SIG-M5 (cell line): ENCODE results near the gene VKORC1.
"Not testable (repeated sequence)": the region's sequence is repeated elsewhere in the genome, so short reads cannot be mapped to it uniquely, and the experiment has no call there.

Experiments used
- DNase-seq: peaks from one replicate; lab custom pipeline; 2025; lab: John Stamatoyannopoulos, UW

The VKORC1 gene

DNA sequence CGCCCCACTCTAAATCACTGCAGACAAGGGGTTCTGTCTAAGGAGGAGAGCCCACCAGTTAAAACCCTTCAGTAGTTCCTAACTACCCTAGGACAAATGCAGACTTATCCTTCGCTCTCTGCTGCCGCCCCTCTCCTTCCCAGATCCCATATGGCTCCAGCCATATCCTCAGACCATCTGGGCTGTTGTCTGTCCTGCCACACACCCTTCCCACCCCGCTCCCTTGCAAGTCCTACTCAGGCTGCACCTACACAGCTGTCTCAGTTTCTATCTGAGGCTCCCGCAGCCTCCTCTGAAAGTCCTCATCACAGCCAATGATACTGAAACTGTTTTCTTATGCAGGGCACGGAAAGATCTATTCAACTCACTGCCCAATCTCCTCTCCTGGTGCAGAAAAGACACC is 12.9 kb upstream of the VKORC1 start:
- no peak for DNase-seq

DNA sequence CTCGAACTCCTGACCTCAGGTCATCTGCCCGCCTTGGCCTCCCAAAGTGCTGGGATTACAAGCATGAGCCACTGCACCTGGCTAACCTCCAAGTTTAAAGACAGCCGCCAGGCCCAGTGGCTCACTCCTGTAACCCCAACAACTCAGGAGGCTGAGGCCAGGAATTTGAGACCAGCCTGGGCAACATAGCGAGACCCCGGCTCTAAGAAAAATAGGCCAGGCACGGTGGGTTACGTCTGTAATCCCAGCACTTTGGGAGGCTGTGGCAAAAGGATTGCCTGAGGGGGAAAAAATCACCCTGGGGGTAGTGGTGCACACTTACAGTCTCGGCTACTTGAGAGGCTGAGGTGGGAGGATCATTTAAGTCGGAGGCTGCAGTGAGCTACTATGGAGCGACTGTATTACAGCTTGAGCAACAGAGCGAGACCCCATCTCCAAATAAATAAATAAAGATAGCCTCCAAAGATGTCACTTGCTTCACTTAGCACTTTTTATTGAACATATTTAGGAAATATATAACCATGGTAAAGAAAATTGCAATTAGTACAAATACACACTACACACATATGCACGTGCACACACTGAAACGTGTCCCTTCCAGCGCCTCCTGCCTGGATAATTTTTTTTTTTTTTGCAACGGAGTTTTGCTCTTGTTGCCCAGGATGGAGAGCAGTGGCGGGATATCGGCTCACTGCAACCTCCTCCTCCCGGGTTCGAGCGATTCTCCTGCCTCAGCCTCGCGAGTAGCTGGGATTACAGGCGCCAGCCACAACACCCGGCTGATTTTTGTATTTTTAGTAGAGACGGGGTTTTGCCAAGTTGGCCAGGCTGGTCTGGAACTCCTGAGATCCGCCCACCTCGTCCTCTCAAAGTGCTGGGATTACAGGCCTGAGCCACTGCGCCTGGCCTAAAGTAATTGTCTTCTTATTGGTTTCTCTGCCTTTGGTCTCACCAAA is 12.2 kb upstream of the VKORC1 start:
- no peak for DNase-seq

DNA sequence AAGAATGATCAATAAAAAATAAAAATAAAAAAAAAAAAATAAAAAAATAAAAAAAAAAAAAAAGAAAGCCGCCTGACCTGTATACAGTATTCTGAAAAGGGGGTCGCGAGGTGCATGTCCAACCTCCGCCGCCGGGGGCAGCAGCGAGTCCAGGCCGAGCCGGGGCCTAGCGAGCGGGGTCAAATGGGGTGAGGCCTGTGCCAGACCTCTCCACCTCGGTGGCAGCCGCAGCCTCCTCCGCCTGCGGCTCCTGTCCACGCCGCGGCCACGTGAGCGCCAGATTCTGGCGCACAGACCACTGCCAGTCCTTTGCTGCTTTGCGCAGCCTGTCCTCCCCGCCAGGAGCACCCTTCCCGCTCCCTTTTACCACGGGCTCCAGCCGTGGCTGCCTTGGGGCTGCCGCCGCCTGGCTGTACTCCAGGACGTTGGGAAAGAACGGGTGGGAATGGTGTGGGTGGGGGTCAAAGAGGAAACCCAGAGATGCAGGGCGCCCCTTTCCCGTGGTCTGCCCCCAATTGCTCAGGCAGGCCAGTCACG is 11.1 kb upstream of the VKORC1 start:
- no peak for DNase-seq

DNA sequence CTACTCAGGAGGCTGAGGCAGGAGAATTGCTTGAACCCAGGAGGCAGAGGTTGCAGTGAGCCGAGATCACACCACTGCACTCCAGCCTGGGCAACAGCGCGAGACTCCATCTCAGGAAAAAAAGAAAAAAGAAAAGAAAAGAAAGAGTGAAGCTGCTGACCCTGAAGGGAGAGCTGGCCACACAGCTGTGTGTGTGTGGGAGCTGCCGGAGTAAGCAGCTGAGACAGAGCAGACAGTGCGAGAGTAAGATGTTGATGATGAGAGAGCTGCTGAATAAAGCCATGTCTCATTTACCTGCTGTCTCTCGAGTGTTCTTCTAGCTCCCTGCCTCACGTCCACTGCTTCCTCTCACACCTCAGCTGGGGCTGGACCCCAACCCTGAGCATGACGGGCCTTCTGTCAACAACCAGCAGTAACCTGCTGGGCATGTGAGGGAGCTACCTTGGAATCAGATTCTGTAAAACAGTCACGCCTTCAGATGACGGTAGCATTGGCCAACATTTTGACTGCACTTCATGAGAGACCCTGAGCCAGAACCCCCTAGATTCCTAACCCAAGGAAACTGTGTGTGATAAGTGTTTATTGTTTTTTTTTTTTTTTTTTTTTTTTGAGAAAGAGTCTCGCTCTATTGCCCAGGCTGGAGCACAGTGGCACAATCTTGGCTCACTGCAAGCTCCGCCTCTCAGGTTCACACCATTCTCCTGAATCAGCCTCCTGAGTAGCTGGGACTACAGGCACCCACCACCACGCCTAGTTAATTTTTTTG is 6.5 kb upstream of the VKORC1 start:
- DNase-seq = not testable (repeated sequence)

DNA sequence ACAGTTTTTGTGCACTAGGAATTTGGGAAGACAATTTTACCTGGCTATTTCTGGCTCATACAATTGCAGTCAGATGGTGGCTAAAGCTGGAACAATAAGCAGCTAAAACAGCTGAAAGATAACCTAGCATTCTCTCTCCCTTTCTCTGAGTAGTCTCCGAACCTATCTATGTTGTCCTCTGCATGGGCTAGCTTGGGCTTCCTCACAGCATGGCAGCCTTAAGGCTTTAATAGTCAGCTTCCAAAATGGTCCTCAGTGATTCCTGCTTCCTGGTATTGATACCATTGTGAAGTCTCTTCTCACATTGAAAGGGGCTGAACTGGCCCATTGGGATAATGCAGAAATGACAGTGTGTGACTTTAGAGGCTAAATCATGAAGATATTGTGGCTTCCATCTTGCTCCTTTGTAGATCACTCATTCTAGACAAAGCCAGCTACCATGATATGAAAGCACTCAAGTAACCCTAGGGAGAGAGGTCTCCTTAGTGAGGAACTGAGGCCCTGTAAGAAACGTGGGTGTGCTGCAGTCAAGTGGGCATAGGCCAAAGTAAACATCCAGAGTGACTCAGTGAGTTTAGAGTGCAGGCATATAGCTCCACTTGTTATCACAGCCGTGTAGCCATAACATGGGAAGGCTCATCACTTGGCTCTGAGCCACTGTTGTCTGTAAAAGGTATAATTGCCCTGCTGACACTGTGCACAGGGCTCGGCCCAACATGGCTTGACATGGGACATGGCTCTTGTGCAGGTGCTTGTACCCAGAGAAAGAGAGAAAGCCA is 5.5 kb upstream of the VKORC1 start:
- DNase-seq = no peak

DNA sequence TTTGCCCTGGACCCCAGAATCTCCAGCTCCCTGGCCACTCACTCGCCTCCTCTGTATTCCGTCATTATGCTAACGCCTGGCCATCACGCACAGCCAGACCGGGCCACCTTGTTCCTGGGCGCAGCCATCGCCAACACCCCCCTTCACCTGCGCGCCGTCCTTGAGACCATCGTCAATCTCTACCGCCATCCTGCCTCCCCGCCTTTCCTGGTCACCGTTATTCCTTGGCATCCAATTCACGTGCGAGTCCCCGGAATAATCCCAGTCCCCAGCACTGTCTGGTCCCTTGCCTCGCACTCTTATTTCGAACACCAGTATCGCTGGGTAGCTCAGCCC is 541 bp downstream of the VKORC1 start:
- no peak for DNase-seq

DNA sequence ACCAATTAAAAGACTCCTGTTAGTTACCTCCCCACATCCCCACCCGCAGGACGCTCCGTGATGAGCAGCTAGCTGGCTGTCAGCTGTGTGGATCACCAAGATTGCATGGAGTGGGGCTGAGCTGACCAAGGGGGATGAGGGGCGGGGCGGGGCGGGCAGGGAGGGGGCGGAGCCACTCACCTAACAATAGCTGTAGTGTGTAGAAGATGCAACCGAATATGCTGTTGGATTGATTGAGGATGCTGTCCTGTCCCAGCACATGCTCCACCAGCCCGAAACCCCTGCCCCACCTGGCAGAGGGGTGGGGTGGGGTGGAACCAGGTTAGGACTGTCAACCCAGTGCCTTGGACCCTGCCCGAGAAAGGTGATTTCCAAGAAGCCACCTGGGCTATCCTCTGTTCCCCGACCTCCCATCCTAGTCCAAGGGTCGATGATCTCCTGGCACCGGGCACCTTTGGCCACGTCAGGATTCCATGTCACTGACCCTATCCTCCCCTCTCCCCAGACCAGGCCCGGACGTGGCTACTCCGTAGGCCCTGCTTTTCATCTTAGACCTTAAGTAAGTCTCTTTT is 1.4 kb downstream of the VKORC1 start:
- DNase-seq = no peak

DNA sequence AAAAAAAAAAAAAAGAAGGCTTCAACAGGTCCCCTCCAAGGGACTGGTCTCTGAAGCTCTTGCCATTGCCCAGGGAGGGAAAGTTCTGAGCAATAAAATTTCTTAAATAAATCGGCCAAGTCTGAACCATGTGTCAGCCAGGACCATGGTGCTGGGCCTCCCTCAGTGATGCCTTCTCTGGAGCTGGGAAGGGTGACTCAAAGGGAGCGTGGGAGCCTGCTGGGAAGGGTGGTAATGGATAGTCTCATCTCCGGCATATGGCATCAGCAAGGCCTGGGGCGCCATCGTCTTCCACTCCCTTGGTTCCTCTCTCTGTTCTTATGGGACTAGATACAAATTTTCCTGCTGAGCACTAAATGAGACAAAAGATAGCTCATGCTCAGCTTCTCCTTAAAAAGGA is 2.3 kb downstream of the VKORC1 start:
- no peak for DNase-seq

DNA sequence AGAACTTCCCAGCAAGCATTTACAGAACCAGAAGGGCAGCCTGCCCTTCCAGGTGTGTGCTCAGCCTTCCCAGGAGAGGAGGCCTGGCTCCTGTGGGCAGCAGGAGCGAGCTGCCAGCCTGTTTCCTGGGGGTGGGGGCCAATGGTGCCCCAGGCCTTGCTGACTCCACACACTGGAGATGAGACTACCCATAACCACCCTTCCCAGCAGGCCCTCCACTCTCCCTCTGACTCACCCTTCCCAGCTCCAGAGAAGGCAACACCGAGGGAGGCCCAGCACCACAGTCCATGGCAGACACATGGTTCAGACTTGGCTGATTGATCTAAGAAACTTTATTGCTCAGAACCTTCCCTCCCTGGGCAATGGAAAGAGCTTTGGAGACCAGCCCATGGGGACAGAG is 4.1 kb downstream of the VKORC1 start:
- DNase-seq = no peak

DNA sequence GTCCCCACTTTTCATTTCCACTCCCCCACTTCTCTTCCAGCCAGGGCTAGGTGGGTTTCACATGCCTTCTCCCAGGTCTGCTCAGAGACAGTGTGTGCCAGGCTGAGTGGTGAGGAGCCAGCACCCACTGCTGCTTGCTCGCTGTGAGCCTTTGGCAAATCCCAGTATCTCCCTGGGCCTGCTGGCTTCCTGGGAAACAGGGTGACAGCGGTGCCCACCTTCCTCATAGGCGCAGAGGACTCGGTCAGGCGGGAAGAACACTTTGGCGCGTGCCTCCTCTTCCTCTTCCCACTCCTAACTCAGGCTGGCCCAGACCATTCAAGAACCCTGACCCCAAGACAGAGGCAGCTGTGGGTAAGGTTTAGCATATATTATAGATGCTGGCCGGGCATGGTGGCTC is 5.4 kb downstream of the VKORC1 start:
- DNase-seq = no peak

DNA sequence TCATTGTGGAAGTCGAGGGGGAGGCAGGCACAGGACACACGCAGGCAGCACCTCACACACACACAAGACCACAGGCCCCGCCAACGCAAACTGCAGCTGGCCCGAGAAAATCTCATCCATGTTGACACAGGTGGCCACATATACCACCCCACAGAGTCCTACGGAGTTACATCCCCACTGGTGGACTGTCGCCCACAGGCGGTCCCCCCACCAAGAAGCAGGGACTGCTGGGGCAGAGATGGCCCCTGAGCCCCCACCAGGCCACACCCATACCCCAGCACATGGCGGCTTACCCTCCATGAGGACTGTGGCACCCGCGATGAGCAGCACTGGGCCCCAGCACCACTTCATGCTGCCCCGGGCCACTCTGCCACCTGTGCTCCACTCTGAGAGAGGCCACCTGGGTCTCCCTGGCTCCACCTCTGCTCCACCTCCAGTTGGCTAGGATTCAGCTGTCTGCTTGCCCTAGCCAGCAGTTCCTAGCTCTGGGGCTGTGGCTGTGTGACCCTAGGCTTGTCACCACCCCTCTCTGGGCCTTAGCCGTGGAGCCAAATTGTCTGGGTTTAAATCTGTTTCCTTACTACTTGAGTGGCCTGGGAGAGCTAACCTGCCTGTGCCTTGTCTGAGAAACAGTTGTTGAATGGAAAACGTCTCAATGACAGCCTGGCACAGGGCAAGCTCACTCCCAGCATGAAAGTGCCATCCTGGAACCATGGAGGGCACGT is 6.0 kb downstream of the VKORC1 start, which contains the start of gene PRSS53:
PRSS53 (minus strand) TSS at position 485 of the 725 bp plus-strand sequence; CDS start at position 351, 134 bp downstream.
- DNase-seq = no peak

DNA sequence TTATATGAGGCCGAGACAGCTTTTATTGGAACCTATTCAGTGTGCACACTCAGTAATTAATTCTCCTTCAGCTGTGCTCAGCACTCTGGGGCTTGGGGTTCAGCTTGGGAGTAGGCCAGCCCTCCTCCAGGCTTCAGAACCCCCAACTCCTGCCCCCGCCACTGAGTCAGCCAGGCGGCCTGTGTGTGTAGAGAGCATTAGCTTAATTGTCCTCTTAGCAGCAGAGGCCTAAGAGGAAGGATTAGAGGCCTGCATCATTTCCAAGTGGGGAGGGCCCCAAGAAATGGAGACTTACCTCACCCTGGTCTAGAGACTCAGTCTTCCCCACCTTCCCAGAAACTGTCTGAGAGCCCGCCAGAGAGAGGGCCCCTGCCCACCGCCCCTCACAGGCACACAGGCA is 6.6 kb downstream of the VKORC1 start:
- no peak for DNase-seq

DNA sequence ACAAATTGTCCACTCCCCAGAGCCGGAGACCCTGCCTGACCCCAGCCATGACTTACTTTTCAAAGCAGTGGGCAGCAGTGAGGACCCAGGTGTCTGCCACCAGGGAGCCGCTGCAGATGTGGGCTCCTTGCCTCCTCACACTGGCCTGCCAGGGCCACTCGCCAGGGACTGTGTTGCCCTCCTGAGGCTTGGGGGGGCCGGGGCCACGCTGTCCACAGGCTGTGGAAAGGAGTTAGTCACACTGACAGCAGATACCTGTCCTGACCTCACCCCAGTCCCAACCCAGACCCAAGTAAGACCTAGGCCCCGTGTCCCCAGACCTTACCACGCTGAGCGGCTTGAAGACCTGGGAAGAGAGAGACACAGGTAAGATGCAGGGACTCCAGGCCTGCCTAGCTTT is 7.1 kb downstream of the VKORC1 start:
- DNase-seq = no peak

DNA sequence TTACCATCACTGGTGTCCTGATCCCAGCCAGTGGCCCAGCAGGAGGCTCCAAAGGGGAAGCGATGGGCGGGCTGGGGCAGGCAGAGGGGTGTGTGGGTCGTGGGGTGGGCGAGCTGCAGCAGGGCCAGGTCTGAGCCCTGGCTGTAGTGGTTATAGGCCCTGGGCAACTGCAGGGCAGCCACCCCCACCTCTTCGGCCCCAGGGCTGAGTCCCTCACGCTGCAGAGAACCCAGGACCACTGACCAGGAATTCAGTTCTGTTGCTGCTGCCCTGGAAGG is 8.0 kb downstream of the VKORC1 start:
- DNase-seq = no peak

DNA sequence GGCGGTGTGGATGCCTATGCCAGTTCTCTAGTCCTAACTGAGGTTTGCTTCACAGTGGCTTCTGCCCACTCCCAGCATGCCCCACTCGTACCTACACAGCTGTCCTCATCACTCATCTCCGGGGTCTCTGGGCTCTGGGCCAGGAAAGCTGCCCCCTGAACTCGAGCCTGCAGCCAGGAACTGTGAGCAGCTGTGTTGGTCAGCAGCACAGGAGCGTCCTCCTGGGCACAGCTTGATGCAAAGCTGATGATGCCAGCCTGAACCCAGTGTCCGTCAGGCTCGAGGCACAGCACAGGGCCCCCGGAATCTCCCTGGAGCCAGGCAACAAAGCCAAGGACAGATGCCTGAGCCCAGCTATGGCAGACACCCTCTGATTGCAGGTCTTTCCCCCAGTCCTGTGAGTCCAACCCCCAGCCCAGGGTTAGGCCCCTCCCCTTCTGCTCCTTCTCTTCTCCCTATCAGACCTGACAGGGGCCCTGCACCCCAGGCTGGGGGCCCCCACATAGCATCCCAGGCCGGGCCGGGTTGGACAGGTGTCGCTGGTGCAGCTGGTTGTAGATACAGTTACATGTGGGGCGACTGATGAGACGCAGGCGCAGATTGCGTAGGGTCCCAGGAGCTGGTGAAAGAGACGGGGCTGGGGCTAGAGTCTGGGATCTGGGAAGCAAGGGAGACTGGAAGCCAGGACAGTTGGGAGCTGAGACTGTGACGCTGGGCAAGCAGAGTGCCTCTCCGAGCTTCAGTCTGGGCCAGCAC is 8.5 kb downstream of the VKORC1 start:
- DNase-seq = no peak

DNA sequence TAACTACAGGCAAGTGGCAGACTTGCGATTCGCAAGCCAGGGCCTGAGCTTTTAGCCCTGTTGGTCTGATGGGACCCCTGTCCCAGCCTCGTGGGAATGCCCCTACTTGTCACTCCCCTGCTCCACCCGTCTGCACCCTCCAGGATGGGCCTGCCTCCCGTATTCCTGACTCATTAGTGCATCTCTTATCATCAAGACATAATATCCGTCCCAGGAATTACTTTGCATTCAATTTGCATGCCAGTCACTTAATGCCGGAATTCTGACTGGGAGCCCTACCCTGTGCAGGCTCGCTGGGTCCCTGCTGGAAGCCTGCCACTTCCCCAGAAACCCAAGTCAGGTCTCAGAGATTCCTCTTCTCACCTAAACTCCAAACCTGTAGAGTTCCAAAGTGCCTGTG is 9.2 kb downstream of the VKORC1 start:
- no peak for DNase-seq

DNA sequence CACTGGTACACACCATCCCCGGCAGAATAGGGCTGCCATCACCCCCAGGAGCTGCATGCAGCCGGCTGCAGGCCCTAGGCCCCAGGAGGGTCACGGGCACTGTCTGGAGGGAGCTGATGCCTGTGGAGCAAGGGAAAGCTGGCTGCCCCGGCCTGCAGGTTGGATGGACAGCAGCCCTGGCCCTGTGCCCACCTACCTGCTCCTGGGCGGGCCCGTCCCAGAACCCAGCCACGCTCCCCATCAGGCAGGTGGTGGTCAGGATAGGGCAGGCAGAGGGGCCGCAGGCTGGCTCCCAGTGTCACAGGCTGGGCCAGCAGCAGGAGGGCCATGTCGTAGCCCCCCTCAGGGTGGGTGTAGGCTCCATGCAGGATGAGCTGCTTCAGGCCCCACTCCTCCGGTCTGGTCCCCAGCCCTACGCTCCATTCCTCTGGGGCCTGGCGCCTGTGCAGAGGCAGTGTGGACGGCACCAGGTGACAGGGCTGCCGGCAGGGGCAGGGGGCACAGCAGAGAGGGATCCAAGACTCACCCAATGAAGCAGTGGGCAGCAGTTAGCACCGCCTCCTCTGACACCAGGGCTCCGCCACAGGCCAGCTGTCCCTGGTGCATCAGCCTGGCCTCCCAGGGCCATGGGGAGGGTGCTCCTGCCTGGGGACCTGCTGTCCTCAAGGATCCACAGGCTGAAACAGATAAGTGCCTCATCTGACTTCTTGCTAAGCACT is 9.9 kb downstream of the VKORC1 start:
- no peak for DNase-seq

DNA sequence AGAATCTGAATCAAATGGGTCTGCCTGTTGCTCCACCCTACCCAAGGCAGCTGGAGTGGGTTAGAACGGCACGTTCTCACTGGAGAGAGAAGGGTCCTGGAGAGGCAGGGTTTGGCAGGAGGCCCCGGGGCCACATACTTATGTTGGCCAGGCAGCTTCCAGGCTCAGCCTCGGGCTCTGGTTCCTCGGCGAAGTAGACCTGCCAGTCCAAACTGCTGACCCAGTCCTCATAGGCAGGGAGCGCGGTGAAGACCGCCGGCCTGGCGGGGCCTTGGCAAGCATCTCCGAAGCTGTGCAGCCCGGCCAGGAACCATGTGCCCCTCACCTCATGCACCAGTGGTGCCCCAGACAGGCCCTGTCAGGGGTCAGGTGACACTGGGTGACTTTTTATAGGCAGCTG is 10.6 kb downstream of the VKORC1 start:
- DNase-seq = no peak

DNA sequence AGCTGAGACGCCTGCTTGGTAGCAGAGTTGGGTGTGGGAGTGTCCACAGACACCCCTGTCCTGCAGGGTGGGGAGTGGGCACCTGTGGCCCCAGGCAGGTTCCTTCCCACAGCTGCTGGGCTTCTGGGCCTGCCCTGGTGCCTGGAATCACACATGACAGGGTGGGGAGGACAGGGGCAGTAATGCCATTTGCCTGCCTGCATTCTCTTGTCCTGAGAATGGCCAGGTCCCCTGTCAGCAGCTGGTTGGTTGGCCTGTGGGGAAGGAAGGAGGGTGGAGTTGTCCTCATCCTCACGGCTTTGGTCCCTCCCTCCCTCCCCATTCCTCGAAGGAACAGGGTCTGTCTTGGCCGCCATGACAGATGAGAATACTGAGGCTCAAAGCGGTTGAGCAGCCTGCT is 11.0 kb downstream of the VKORC1 start:
- DNase-seq = no peak

DNA sequence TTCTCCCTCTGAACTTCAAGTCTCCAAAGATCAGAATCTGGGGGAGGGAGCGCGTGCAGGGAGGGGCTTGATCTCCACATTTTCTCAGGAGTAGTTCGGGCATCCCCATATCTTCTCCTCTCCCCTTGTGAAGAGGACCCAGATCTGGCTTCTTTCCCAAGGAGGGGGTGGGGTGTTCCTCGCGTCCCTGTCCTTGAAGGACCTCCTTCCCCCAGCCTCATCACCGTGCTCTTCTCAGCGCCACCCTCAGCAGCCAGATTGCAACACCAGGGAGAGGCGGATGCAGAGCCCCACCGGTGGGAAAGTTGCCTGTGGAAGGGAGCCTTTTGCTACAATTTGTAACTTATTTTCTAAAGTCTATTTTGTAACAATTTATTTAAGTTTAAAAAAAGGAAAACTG is 11.5 kb downstream of the VKORC1 start:
- DNase-seq = no peak
